Left cardiac atrium (tissue), 4 donors: ENCODE data around the gene SAFB. TPM values are rescaled to one million over a fixed set of nuclear protein-coding genes. Genes with fewer than 3 reads are reported as not detected.
"Not testable (repeated sequence)": the region's sequence is repeated elsewhere in the genome, so short reads cannot be mapped to it uniquely, and the experiment has no call there.

Experiments used
- ATAC-seq, 2 donors: fragments of 200-7000 bp; cut with Tn5 transposase; one replicate each; pipeline ENCODE4 v1.9.1; 2020; ENCODE audit warnings: mild to moderate bottlenecking in 2 of 2, moderate library complexity in 2 of 2
- DNase-seq: peaks from one replicate; pipeline ENCODE4 v3.0.0-alpha.2; 2020
- intact Hi-C, 2 donors: fragments of 100-400 bp; cut with DNase I; formaldehyde crosslinking; loops; one replicate each; pipeline versions ENCODE4 v1.14.1 to v1.15.1; 2022 to 2023
- total RNA-seq, 2 donors: library from RNA; stranded (reverse); fragmentation: NEBNext Ultra II Directional; extraction: Animal tissue kit (Norgen Biotek cat#: 25700); gene quantifications; one replicate each; pipeline ENCODE4 v1.2.1, GENCODE V29; 2021
- donor health status: DM: no; HTN: yes; CAD: no.
- donor health status: DM: no; HTN: yes; CAD: no; lungs with severe emphysema.
- donor health status: DM: yes; HTN: yes; CAD: no.
- donor health status: Dilated cardiomyopathy.

The SAFB gene
- total RNA-seq, 2 donors from 2014 or later: 51.7 to 63.2 TPM

DNA sequence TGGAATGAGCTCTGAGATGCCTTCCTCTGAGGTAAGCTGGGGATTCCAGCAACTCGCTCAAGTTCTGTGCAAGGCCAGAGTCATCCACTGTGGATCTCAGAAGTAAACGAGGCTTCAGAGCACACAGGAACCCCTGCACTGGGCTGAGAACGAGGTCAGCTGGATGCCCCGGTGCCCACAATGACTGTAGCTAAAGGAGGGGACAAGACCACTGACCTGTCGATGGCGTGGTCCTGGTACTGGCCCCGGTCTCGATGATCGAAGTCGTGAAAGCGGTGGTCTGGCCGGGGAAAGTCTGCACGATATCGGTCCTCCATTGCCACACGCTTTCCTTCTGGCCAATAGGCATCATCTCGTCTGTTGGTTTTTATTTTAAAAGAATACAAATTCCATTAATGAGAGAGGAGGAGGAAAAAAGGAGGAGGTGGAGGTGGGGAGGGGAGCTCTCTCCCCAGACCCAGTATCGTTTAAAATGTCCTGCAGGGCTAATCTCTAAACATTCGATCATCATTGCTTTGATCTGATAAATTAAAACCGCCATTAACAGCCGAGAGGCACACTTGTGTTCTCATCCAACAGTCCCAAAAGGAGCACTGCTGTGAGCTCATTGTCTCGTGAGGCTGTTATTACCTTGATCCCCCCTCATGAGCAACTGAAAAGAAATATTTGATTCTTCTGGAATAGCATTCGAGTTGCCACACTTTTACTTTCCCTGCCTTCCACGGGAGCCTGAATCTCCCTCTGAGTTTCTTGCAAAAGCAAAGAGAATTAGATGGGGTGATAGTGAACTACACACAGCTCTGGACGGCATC is 30.1 kb upstream of the SAFB start:
- intact Hi-C loops: no loop called here
- ATAC-seq (no peak), DNase-seq (no peak)

DNA sequence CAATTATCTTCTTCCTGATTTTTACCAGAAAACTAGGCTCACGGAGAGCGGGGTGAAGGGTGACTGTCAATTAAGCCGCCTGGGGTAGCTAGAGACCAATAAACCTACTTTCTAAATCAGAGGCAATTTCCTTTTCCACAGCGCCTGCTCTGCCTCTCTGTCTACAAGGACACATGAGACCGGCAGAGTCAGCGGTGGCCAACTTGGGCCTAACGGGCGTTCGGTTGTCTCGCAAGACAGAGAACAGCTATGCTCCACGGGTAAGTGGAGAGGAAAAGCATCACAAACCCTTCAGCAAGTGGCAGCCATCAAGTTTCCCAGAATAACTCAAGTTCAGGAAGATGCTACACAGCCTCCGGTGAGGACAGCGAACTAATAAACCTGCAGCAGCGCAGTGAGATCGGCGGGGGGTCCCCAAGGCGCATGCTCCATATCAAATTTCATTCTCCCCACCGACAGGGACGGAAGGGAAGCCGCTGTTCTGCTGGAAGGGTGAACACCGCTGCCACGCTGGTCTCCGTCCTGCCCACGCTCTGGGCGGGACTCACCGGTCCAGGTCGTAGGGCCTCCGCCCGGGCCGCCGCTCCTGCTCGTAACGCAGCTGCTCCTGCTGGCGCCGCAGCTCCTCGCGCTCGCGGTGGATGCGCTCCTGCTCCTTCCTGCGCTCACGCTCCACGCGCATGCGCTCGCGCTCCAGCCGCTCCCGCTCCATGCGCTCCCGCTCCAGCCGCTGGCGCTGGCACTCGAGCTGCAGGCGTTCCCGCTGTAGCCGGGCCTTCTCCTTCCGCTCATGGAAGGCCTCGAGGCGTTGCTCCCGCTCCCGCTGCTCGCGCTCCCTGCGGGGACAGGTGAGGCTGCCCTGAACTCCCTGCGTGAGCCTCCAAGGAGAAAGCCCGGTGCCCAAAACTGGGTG is 29.3 kb upstream of the SAFB start:
- ATAC-seq (no peak), DNase-seq (no peak)
- intact Hi-C loops: no loop called here

DNA sequence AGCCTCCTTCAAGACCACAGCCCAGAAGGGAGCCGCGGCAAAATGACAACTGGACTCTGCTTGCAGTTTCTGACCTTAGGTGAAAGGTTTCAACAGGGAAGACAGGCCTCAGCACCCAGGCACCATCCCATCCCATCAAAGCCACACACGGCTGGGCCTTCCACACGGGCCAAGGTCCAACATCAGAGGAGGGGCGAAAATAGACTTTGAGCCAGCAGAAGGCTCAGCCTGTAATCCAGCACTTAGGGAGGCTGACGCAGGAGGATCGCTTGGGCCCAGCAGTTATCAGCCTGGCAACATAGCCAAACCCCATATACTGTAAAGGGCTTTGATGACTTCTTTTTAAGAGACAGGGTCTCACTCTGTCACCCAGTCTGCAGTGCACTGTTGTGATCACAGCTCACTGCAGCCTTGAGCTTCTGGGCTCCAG is 28.3 kb upstream of the SAFB start:
- intact Hi-C loops: no loop called here

DNA sequence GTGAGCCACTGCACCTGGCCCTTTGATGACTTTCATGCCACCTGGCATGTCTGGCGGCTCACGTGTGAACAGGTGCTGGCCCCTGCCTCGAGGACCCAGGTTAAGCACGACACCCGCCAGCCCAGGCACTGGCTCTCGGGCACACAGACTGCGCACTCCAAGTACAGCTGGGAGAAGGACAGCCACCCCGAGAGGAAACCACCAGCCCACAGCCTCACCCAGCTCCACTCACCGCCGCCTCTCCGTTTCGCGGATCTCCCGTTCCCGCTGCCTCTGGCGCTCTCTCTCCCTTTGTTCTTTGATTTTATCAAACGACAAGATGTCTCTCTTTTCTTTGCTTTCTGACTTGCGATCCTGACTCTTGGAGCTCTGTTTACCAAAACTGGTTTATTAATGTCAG is 27.8 kb upstream of the SAFB start:
- ATAC-seq (no peak), DNase-seq (no peak)
- intact Hi-C loops: no loop called here

More for the DNA sequence above, 28.3 kb upstream of the SAFB start:
- DNase-seq (no peak), ATAC-seq (no peak)

DNA sequence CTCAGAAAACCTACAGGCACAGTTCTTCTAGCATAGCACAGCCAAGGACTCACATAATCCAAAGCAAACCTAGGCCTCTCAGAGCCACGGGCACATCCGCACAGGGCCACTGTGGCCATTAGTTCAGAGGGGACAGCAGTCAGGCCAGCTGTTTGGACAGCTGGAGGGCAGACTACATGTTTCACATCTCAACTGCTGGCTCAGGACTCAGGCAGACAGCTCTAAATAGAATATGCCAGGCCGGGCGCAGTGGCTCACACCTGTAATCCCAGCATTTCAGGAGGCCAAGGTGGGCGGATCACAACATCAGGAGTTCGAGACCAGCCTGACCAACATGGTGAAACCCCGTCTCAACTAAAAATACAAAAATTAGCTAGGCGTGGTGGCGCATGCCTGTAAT is 27.1 kb upstream of the SAFB start:
- ATAC-seq (no peak), DNase-seq (no peak)
- intact Hi-C loops: no loop called here

DNA sequence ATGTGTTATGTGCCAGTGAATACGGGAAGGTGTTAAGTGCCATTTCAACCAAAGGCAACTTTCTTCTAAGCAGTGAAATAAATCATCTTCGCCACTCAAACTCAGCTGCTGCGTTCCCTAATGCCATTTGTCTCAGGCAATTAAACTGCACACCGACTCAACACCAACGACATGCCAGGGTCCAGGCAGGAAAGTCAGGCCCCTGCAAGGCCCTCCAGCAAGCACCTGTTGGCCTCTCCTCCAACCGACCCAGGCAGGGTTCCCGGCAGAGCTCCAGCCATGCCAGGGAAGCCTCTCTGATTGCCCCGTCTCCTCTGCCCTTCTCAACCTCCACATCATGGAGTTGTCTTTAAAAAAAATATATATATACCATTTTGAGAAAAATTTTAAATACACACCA is 22.1 kb upstream of the SAFB start:
- intact Hi-C loops: no loop called here
- DNase-seq: no peak
- no peak for ATAC-seq

DNA sequence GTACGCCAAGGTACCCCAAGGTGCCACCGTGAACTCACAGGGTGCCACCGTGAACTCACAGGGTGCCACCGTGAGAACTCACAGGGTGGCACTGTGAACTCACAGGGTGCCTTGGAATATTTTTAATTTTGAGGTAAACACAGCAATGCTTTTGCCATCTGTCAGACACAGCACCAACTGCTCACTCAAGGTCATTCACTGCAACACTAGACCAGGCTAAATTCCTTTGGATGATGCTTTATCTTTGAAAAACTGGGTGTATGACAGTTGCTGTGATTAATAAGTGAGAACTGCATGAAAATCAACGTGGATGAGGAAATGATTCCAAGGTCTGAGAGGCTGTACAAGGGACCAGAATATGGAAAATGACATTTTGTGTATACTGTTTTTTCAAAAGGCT is 19.3 kb upstream of the SAFB start:
- DNase-seq (no peak), ATAC-seq (no peak)
- intact Hi-C loops: no loop called here

DNA sequence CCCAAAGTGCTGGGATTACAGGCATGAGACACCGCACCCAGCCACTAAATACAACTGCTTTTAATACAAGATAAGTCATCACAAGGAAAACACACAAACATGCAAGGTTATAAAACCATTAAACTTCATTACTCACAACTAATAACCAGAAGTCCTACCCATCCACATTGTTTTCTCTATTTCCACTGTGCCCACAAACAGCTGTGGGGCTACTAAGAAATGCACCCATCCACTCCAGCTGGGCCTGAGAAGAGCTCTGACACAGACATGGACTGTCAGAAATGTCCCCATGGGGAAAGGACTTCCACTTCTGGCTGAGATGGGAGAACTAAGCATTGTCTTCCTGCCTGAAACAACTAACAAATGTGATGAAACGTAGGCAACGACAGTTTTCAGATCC is 17.5 kb upstream of the SAFB start:
- ATAC-seq (no peak), DNase-seq (no peak)
- intact Hi-C loops: no loop called here

DNA sequence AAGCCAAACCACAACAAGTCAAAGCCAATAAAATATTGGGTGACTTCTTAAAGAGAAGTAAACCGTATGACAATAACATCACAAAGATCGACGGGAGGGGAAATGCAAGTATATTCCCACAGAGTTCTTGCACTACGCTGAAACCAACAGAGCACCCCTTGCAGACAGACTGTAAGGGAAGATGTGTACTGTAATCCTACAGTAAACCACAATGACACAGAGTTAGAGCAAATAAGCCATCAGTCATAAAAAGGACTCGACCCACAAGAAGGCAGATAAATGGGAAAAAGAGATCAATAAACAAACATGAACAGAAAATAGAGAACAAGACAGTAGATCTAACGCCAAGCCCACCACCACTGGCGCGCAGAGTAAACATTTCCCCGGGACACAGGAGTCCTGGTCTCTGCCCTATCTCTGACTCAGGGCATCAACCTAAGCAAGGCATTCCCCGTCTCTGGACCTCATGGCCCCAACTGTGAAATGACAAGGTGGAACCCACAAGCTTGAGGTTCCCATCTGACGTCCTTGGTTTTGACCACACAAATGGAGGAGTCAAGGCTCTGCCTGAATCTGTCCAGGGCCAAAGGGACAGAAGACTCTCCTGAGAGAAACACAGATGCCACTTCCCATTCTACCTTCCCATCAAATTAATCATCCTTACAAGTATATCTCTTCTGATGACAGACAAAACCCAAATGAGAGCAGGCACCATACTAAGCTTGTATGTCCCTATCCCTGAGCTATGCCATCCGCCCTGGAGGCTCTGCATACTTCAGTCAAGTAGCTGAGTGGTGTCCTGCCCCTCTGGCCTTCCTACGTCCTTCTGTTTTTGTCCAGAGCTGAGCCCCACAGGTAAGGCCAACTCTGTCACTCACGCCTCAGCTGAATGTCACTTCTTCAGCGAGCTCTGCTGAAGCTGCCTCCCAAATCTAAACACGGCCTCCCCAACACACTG is 15.3 kb upstream of the SAFB start:
- DNase-seq (no peak), ATAC-seq (peak; percentile 74 to 80)
- intact Hi-C loops: no loop called here

DNA sequence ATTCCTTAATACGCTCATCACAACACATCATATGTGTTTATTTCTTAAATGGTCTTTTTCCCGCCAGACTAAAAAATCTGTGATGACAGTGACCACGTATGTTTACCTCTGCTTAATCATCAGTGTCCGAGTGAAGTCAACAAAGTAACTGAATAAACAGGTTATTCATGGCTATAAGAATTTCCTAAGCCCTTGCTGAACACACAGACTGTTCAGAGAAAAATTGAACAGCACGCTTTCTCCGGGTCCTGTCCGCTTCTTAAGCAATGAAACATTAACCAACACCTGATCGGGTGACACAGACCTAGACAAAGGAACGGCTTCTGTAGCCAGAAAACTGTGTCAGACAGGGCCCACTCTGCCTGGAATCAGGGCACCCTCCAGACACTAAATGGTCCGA is 14.6 kb upstream of the SAFB start:
- no peak for ATAC-seq
- intact Hi-C loops: no loop called here
- no peak for DNase-seq

DNA sequence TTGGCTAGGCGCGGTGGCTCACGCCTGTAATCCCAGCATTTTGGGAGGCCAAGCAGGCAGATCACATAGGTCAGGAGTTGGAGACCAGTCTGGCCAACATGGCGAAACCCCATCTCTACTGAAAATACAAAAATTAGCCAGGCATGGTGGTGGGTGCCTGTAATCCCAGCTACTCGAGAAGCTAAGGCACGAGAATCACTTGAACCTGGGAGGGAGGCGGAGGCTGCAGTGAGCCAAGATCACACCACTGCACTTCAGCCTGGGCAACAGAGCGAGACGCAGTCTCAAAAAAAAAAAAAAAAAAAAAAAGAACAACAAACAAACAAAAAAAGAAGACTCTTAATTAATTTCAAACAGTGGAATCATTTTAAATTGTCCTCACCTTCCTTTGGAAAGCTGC is 14.1 kb upstream of the SAFB start:
- ATAC-seq, DNase-seq, intact Hi-C loops: not testable (repeated sequence)

DNA sequence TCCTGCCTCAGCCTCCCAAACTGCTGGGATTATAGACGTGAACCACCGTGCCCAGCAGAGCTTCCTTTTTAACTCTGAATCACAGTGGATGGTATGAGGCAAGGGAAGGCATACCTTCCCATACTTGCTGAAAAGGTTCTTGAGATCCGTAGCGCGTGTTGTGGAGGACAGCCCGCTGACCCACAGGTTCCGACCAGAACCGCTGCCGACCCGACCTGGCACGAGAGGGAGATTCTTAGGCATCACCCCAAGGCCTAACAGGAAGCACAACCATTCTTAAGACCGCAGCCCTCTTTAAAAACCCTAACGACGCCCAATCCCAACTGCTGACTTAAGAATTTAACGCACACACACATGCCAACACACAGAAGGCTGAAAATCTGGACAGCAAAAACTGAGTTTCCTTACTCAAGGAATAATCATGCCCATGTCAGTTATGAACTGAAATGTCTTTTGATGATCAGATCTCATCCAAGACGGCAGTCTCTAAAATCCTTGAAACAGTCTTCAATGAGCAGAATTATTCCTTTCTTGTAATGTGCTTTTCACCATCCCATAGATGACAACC is 12.9 kb upstream of the SAFB start:
- ATAC-seq: no peak
- DNase-seq: no peak
- intact Hi-C loops: no loop called here

DNA sequence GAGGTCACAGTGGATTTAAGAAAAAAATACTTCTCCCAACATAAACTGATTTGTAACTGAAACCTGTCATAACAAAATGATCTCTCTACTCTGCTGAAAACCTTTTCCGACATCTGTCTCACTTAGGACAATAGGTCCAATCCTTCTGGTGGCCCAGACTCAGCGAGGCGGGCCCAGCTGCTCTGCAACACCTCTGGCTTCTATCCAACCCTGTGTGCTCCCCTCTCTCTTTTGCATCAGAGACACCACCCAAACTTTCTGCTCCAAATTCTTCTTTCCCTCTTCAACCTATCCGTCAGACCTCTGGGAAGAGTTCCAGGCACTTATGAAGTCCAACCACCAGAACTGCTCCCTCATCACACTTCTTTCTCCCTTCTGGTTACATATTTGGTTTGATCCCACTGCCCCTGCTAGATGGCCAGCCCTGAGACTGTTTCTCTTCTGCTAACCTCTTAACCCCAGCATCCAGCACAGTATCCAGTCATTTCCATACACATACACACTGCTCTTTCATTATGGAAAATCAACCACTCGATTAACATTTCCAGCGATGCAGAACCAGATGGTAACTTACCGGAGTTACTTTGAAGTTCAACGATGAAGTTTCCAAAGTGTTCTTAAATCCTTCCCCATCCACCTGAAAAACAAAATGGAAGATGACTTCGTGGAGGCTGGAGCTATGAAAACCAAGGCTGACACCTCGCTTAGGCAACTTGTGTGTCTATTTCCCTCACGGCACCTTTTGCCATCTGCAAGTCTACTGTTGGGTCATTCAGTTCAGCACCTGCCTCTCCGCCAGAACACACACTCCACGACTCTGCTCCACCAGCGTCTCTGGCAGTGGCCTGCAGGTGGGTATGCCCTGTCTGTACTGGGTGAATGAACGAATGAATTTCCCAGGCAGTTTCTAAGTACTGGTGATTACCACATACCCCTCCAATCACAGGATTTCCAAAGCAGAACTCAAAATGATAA is 9.7 kb upstream of the SAFB start:
- ATAC-seq (peak; percentile 41 to 59), DNase-seq (no peak)
- intact Hi-C loops: no loop called here

DNA sequence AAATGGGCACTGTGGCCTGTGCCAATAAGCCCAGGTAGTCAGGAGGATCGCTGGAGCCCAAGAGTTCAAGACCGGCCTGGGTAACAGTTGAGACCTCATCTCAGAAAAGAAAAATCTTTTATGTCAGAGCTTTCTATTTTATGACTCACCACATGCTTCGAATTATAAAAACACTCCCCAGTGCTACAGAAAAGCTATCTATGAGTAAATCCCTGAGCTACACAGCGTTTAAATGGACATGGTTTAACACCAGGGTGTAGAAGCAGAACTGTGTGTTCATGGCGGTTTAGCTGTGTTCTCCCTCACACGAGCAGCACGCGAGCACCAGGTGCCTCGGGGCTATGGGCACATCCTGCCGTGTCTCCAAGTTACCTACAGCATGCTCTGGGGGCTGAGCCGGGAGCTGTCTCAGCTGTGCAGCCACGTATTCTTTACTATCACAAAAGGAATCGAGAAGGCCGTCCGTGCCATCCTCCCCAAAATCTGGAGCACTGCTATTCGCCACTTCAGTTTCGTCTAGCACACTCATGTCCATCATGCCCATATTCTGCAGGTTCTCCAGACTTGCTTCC is 7.0 kb upstream of the SAFB start:
- DNase-seq (no peak), ATAC-seq (no peak)
- intact Hi-C loops: no loop called here

DNA sequence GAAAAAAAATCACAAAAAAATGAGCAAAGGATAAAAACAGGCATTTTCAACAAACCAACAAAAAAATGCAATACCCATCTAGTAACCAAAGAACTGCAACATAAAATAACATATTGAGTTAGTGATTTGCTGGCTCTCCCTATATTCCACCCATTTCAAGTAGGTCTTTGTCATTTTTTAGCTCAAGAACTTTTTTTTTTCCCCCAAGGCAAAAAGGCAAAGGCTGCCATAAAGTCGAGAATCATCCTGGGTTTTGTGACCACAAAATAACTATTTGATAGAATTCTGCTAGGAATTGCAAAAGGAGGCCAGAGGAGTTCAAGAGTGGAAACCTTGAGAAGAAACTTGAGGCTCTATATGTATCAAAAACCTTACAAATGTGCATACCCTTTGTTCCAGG is 5.8 kb upstream of the SAFB start:
- no peak for DNase-seq
- ATAC-seq: no peak
- intact Hi-C loops: no loop called here

DNA sequence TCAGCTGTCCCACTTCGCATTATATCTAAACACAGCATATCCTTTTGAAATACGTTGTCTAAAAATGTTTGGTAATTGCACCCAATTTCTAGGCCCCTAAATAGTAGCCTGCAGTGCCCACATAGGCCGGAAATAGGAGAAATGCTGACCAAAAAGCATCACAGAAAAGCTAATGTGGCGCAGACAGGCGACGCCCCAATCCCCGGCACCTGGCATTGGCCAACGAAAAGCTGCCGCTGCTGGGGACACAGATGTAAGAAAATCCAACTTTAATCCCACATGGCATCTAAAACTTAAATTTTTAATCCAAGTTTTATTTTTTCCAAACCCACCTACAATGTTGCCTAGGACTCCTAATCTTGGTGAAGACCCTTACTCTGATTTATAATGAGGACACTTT is 4.3 kb upstream of the SAFB start:
- ATAC-seq (no peak), DNase-seq (no peak)
- intact Hi-C loops: no loop called here

DNA sequence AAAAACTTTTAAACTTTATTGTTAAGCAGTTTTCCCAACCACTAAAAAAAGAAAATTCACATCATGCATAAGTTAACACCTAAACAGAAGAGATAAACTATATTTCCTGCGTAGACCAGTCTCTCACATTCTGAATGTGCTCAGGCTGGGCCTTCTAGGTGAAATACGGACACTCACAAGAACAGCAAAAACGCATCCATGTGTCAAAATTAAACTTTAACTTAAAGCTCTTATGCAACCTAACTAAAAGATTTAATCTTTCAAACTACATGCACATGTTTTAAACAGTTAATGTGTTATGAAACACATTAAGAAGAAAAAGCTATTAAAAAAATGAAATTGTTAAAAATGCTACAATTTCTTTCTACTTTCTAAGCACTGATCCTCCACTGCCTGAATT is 2.9 kb upstream of the SAFB start:
- intact Hi-C loops: no loop called here
- DNase-seq (no peak), ATAC-seq (no peak)
